Gastroesophageal sphincter (tissue), 4 donors: ENCODE data around the gene CCL28. TPM values are rescaled to one million over a fixed set of nuclear protein-coding genes. Genes with fewer than 3 reads are reported as not detected.
"Not testable (repeated sequence)": the region's sequence is repeated elsewhere in the genome, so short reads cannot be mapped to it uniquely, and the experiment has no call there.

Experiments
- ATAC-seq: fragments of 150-250 bp; one replicate; pipeline ENCODE4 v1.9.1; 2016; ENCODE audit warnings: mild to moderate bottlenecking, moderate library complexity
- H3K27ac ChIP-seq, 4 donors: fragments of 200-600 bp; sonication (generic) in 3 of 4; 1 replicate in 3 of 4; 2 replicates in 1 of 4; pipeline ENCODE4 v1.5.1; 2016 to 2019
- H3K27me3 ChIP-seq: fragments of 200-600 bp; sonication (generic); one replicate; pipeline ENCODE4 v1.5.1; 2019
- H3K36me3 ChIP-seq, 2 donors: fragments of 200-600 bp; sonication (generic); one replicate each; pipeline ENCODE4 v1.5.1; 2019; ENCODE audit warnings: control low read depth in 1 of 2
- H3K4me1 ChIP-seq, 3 donors: fragments of 200-600 bp; sonication (generic); 1 replicate in 2 of 3; 2 replicates in 1 of 3; pipeline ENCODE4 v1.5.1; 2016 to 2019; ENCODE audit warnings: control low read depth in 2 of 3
- H3K4me3 ChIP-seq, 2 donors: fragments of 200-600 bp; sonication (generic); one replicate each; pipeline ENCODE4 v1.5.1; 2019; ENCODE audit warnings: mild to moderate bottlenecking in 1 of 2, moderate library complexity in 1 of 2
- H3K9me3 ChIP-seq, 3 donors: fragments of 200-600 bp; sonication (generic); one replicate each; pipeline ENCODE4 v1.5.1; 2017 to 2019; ENCODE audit warnings: control low read depth in 2 of 3
- CTCF ChIP-seq, 4 experiments: fragments of 200-600 bp in 2 of 4; fragments of 450-650 bp in 2 of 4; sonication (generic) in 1 of 4; IDR thresholded peaks; one replicate each; pipeline ENCODE4 v1.5.1; 2017 to 2019; ENCODE audit warnings: antibody characterized with exemption in 4 of 4, mild to moderate bottlenecking in 2 of 4, moderate library complexity in 2 of 4
- EP300 ChIP-seq: sonication (generic); formaldehyde crosslinking; IDR thresholded peaks from one replicate; pipeline ENCODE4 v1.6.1; 2017; ENCODE audit warnings: antibody characterized with exemption, mild to moderate bottlenecking
- POLR2A ChIP-seq, 2 donors: fragments of 450-650 bp; IDR thresholded peaks; one replicate each; pipeline ENCODE4 v1.6.1; 2017; ENCODE audit warnings: antibody characterized with exemption in 2 of 2, mild to moderate bottlenecking in 2 of 2, moderate library complexity in 1 of 2
- POLR2AphosphoS5 ChIP-seq: sonication (generic); formaldehyde crosslinking; IDR thresholded peaks from one replicate; pipeline ENCODE4 v1.6.1; 2017; ENCODE audit warnings: antibody characterized with exemption
- WGBS, 2 donors: methylation state at CpG; one replicate each; pipeline ENCODE4 v1.1.5; 2018; ENCODE audit warnings: low coverage in 1 of 2; 5-methylcytosine and 5-hydroxymethylcytosine counted together
- total RNA-seq, 4 donors: library from RNA; depleted of rRNA; stranded (reverse); fragments of >200 nt; gene quantifications; one replicate each; pipeline ENCODE4 v1.1.0, GENCODE V29; 2016

The CCL28 gene
- total RNA-seq, 4 donors from 2014 or later = 2.6 to 8.6 (median 3.3) TPM

GRCh38 chr5:43367909-43368669, 44.1 kb downstream of the CCL28 start:
- no peaks in the 10 kb centered on the region for H3K27me3 ChIP-seq
- 78 to 84% methylated on average over 3 of the region's 3 CpGs for WGBS, 2 donors
- no peaks in the 10 kb centered on the region for H3K4me1 ChIP-seq
- H3K4me3 ChIP-seq = no peak overlapping the region
- ATAC-seq = no peak
- TF ChIP-seq POLR2A (IDR thresholded peaks at IDR 0.05) (no peak), EP300 (no peak), CTCF (IDR thresholded peaks at IDR 0.05) (no peak), POLR2AphosphoS5 (no peak)
- H3K9me3 ChIP-seq = peaks cover 0 to 7% (median 0%) of the 10 kb centered on the region in 3 donors
- H3K36me3 ChIP-seq = no peaks in the 10 kb centered on the region
- no peak overlapping the region for H3K27ac ChIP-seq

- no peak for ATAC-seq
- Histone ChIP-seq H3K27ac (no peak overlapping the region), H3K4me3 (no peak overlapping the region), H3K36me3 (no peaks in the 10 kb centered on the region), H3K4me1 (no peaks in the 10 kb centered on the region), H3K27me3 (no peaks in the 10 kb centered on the region), H3K9me3 (peaks cover 0 to 7% (median 0%) of the 10 kb centered on the region in 3 donors)
- TF ChIP-seq CTCF (IDR thresholded peaks at IDR 0.05) (no peak), POLR2AphosphoS5 (no peak), EP300 (no peak), POLR2A (IDR thresholded peaks at IDR 0.05) (no peak)
- 67 to 83% methylated on average over 1 to 3 of the region's 3 CpGs for WGBS, 2 donors
These were observed 44.7 kb downstream of the CCL28 start for GRCh38 chr5:43367453-43367852.

GRCh38 chr5:43366680-43367246, 45.4 kb downstream of the CCL28 start:
- H3K4me1 ChIP-seq, H3K36me3 ChIP-seq, H3K9me3 ChIP-seq, ATAC-seq, H3K27me3 ChIP-seq, H3K27ac ChIP-seq, H3K4me3 ChIP-seq: not testable (repeated sequence)
- WGBS, 2 donors = 82% methylated on average over 4 of the region's 4 CpGs; no CpG with 5 or more reads in 1 of the 2 donors

GRCh38 chr5:43365155-43365554, 47.0 kb downstream of the CCL28 start:
- WGBS, 2 donors = 86 to 100% methylated on average over 2 of the region's 2 CpGs
- not testable (repeated sequence) for ATAC-seq, H3K4me1 ChIP-seq

GRCh38 chr5:43363445-43364152, 48.6 kb downstream of the CCL28 start:
- H3K27ac ChIP-seq = no peak overlapping the region
- TF ChIP-seq POLR2AphosphoS5 = no peak
- TF ChIP-seq POLR2A (IDR thresholded peaks at IDR 0.05) = no peak
- no peak for TF ChIP-seq EP300
- TF ChIP-seq CTCF (IDR thresholded peaks at IDR 0.05) = no peak
- H3K4me1 ChIP-seq = peaks cover 0 to 4% (median 0%) of the 10 kb centered on the region in 3 donors
- whole genome bisulfite sequencing, 2 donors = 35 to 48% methylated on average over 2 of the region's 2 CpGs
- no peak for ATAC-seq
- H3K9me3 ChIP-seq = peaks cover 0 to 19% (median 0%) of the 10 kb centered on the region in 3 donors
- H3K4me3 ChIP-seq = no peak overlapping the region
- H3K27me3 ChIP-seq = no peaks in the 10 kb centered on the region
- H3K36me3 ChIP-seq = no peaks in the 10 kb centered on the region

More at GRCh38 chr5:43365155-43365554, 47.0 kb downstream of the CCL28 start:
- H3K27ac ChIP-seq, H3K4me3 ChIP-seq, H3K36me3 ChIP-seq, H3K27me3 ChIP-seq: not testable (repeated sequence)
- peaks cover 0 to 12% (median 0%) of the 10 kb centered on the region in 3 donors for H3K9me3 ChIP-seq
